Activated CD4-positive, alpha-beta memory T cell treated with anti-CD3 and anti-CD28 coated beads for 36 hours (primary cell): ENCODE measurements around the gene HEBP2. TPM values are rescaled to one million over a fixed set of nuclear protein-coding genes. Genes with fewer than 3 reads are reported as not detected.
A peak's percentile ranks its signal among the peaks of the same experiment; 100 is the strongest.

Experiments
- CTCF ChIA-PET: fragments of 350-600 bp; sonication (Branson Sonifier 250); formaldehyde crosslinking; loops from one replicate; lab custom pipeline; 2021; ENCODE audit warnings: antibody characterized with exemption, inconsistent platforms; lab: Charles Lee
- POLR2A ChIA-PET: fragments of 350-600 bp; sonication (Branson Sonifier 250); formaldehyde crosslinking; loops from one replicate; lab custom pipeline; 2021; ENCODE audit warnings: antibody characterized with exemption; lab: Charles Lee
- DNase-seq: peaks from one replicate; pipeline ENCODE4 v3.0.0-alpha.2; 2020
- H3K27ac Mint-ChIP-seq: one replicate; pipeline ENCODE4 v1.8.0; 2021; ENCODE audit warnings: mixed read lengths
- H3K27me3 Mint-ChIP-seq: one replicate; pipeline ENCODE4 v1.8.0; 2021; ENCODE audit warnings: mixed read lengths
- H3K36me3 Mint-ChIP-seq: one replicate; pipeline ENCODE4 v1.8.0; 2021; ENCODE audit warnings: mixed read lengths
- H3K4me1 Mint-ChIP-seq: one replicate; pipeline ENCODE4 v1.8.0; 2021; ENCODE audit warnings: low read depth, mixed read lengths
- H3K4me3 Mint-ChIP-seq: one replicate; pipeline ENCODE4 v1.8.0; 2021; ENCODE audit warnings: mild to moderate bottlenecking, mixed read lengths
- H3K9me3 Mint-ChIP-seq: one replicate; pipeline ENCODE4 v1.8.0; 2021; ENCODE audit warnings: mixed read lengths
- intact Hi-C: fragments of 100-400 bp; cut with micrococcal nuclease; formaldehyde crosslinking; loops from one replicate; pipeline ENCODE4 v1.15.1; 2023
- total RNA-seq, 2 experiments: library from RNA; stranded (reverse); gene quantifications; one replicate each; pipeline ENCODE4 v1.2.3, GENCODE V29; 2021

The HEBP2 gene
- total RNA-seq, 2 experiments from 2014 or later = 49.5 to 49.6 TPM

DNA sequence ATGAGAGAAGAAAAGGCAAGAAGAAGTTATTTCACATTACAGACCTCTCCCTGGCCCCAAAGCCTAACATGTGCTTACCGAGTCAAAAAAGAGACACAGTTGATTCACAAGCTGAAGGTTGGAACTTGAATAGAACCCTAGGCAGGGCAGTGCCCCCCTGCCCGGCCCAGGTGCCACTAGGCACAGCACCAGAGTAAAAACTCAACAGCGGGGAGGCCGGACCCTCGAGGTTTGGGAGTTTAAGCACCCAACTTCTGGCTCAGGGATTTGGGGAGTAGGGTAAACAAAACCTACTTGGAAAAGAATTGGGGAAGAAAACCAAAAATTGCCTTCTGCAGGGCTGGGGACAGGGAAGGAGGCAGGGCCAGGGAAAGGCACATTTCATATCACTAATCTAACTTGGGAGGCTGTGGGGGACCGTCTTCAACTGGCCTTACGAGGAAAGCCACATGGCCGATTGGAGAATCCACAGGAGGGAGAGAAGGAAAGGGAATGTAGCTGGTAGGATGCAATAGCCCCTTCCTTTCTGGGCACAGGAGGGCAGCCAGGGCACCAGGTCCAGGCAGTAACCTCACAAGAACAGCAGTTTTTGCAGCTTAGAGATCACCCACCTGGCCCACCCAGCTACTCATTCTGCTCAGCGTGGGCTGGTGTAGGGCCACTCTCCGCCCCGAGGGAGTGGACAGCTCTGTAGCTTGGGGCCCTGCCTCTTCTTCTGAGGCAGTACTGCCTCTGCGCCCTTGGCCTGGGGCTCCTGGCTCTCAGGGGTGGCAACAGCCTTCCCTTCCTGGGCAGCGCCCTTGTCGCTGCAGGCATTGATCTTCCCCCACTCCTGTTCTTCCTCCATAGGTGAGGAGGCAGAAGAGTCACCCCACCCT lies 1.8 kb upstream of the HEBP2 start:
- Mint-ChIP-seq H3K27me3 (no peaks in the 10 kb centered on the region), H3K4me3 (no peak overlapping the region), H3K27ac (no peak overlapping the region), H3K9me3 (no peaks in the 10 kb centered on the region), H3K36me3 (peaks cover 9% of the 10 kb centered on the region), H3K4me1 (peaks cover 19% of the 10 kb centered on the region)
- CTCF ChIA-PET = interaction anchor here (1.0 to 1.3 kb wide), 3 partner anchors 107 to 286 kb away, joined by 3 to 6 read pairs (median 3); no protein-coding TSS in a partner anchor
- no peak for DNase-seq
- POLR2A ChIA-PET = interaction anchor here (0.8 kb wide), 1 partner anchor 9 kb away, joined by 3 read pairs; no protein-coding TSS in a partner anchor
- intact Hi-C loops = loop anchor here (2.0 to 10.0 kb wide), 4 partner anchors 183 to 397 kb away; partner anchors contain the start of gene ARFGEF3

- H3K27ac Mint-ChIP-seq = no peak overlapping the region
- intact Hi-C loops = loop anchor here (2.0 to 10.0 kb wide), 4 partner anchors 182 to 398 kb away; partner anchors contain the start of gene ARFGEF3
- H3K4me3 Mint-ChIP-seq = peak overlapping the region; percentile 75
- DNase-seq = no peak
- ChIA-PET CTCF (interaction anchor here (1.0 to 1.3 kb wide), 4 partner anchors 27 to 286 kb away, joined by 3 to 6 read pairs (median 4); no protein-coding TSS in a partner anchor), POLR2A (interaction anchor here (0.8 kb wide), 1 partner anchor 8 kb away, joined by 3 read pairs; no protein-coding TSS in a partner anchor)
- peaks cover 14% of the 10 kb centered on the region for H3K36me3 Mint-ChIP-seq
- H3K4me1 Mint-ChIP-seq = peaks cover 19% of the 10 kb centered on the region
- H3K9me3 Mint-ChIP-seq = no peaks in the 10 kb centered on the region
- no peaks in the 10 kb centered on the region for H3K27me3 Mint-ChIP-seq
Measured at GRCh38 chr6:138402838-138403187, 1.2 kb upstream of the HEBP2 start.

- Mint-ChIP-seq H3K36me3 (peaks cover 17% of the 10 kb centered on the region), H3K27me3 (no peaks in the 10 kb centered on the region), H3K27ac (peak overlapping the region; percentile 58), H3K4me1 (peaks cover 21% of the 10 kb centered on the region), H3K4me3 (peak overlapping the region; percentile 75), H3K9me3 (no peaks in the 10 kb centered on the region)
- ChIA-PET POLR2A (no interaction called here), CTCF (interaction anchor here (1.0 to 1.3 kb wide), 7 partner anchors 8 to 287 kb away, joined by 3 to 6 read pairs (median 3); no protein-coding TSS in a partner anchor)
- peak; percentile 49 for DNase-seq
- intact Hi-C loops = loop anchor here (2.0 to 10.0 kb wide), 4 partner anchors 181 to 399 kb away; partner anchors contain the start of gene ARFGEF3
Measured at GRCh38 chr6:138403324-138403800, 661 bp upstream of the HEBP2 start.

GRCh38 chr6:138404666-138405337 lies 779 bp downstream of the HEBP2 start:
- POLR2A ChIA-PET = interaction anchor here (1.0 kb wide), 1 partner anchor 51 kb away, joined by 3 read pairs; no protein-coding TSS in a partner anchor
- intact Hi-C loops = loop anchor here (1.0 to 10.0 kb wide), 4 partner anchors 243 to 400 kb away; partner anchors contain the start of genes ARFGEF3 and CCDC28A
- H3K4me1 Mint-ChIP-seq = peaks cover 27% of the 10 kb centered on the region
- peak overlapping the region; percentile 44 for H3K27ac Mint-ChIP-seq
- no peaks in the 10 kb centered on the region for H3K9me3 Mint-ChIP-seq
- peak; percentile 44 for DNase-seq
- no peaks in the 10 kb centered on the region for H3K27me3 Mint-ChIP-seq
- H3K4me3 Mint-ChIP-seq = peak overlapping the region; percentile 79
- peaks cover 25% of the 10 kb centered on the region for H3K36me3 Mint-ChIP-seq
- CTCF ChIA-PET = interaction anchor here (0.9 to 2.2 kb wide), 9 partner anchors 10 to 287 kb away, joined by 3 to 5 read pairs (median 3); no protein-coding TSS in a partner anchor

DNA sequence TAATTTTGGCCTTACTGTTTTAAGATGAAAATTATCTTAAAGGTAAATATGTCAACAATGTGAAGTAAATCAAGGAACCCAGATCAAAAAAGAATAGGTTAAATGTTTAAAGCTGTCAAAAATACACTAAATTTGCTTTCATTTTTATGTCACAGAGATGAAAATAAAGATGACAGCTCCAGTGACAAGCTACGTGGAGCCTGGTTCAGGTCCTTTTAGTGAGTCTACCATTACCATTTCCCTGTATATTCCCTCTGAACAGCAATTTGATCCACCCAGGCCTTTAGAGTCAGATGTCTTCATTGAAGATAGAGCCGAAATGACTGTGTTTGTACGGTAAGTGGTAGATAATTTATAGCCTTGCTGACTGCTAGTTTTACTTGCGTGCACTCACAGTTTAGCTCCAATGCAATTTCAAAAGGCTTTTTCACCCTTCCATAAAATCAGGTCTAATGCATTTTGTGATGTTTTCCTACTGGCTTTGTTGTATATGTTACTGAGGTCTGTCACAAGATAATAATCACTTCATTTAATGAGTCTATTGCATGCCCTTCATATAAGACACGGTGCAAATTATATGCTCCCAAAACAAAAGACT lies 1.9 kb downstream of the HEBP2 start:
- H3K27me3 Mint-ChIP-seq = no peaks in the 10 kb centered on the region
- POLR2A ChIA-PET = no interaction called here
- no peak for DNase-seq
- peaks cover 34% of the 10 kb centered on the region for H3K4me1 Mint-ChIP-seq
- H3K27ac Mint-ChIP-seq = no peak overlapping the region
- CTCF ChIA-PET = interaction anchor here (0.8 to 2.2 kb wide), 3 partner anchors 50 to 285 kb away, joined by 3 to 5 read pairs (median 4); no protein-coding TSS in a partner anchor
- H3K9me3 Mint-ChIP-seq = no peaks in the 10 kb centered on the region
- no peak overlapping the region for H3K4me3 Mint-ChIP-seq
- intact Hi-C loops = loop anchor here (10.0 kb wide), 1 partner anchor 401 kb away; no protein-coding TSS in a partner anchor
- H3K36me3 Mint-ChIP-seq = peaks cover 28% of the 10 kb centered on the region

GRCh38 chr6:138406443-138406842 lies 2.4 kb downstream of the HEBP2 start:
- ChIA-PET POLR2A (no interaction called here), CTCF (interaction anchor here (0.8 to 2.2 kb wide), 2 partner anchors 101 to 285 kb away, joined by 3 to 5 read pairs; no protein-coding TSS in a partner anchor)
- Mint-ChIP-seq H3K9me3 (no peaks in the 10 kb centered on the region), H3K27ac (no peak overlapping the region), H3K4me3 (no peak overlapping the region), H3K36me3 (peaks cover 30% of the 10 kb centered on the region), H3K27me3 (no peaks in the 10 kb centered on the region), H3K4me1 (peaks cover 39% of the 10 kb centered on the region)
- intact Hi-C loops = loop anchor here (10.0 kb wide), 1 partner anchor 402 kb away; no protein-coding TSS in a partner anchor
- no peak for DNase-seq

GRCh38 chr6:138410048-138410735 lies 6.2 kb downstream of the HEBP2 start:
- intact Hi-C loops = no loop called here
- H3K9me3 Mint-ChIP-seq = no peaks in the 10 kb centered on the region
- ChIA-PET POLR2A (no interaction called here), CTCF (no interaction called here)
- DNase-seq = no peak
- peaks cover 48% of the 10 kb centered on the region for H3K36me3 Mint-ChIP-seq
- no peaks in the 10 kb centered on the region for H3K27me3 Mint-ChIP-seq
- peak overlapping the region; percentile 44 for H3K27ac Mint-ChIP-seq
- no peak overlapping the region for H3K4me3 Mint-ChIP-seq
- peaks cover 37% of the 10 kb centered on the region for H3K4me1 Mint-ChIP-seq

DNA sequence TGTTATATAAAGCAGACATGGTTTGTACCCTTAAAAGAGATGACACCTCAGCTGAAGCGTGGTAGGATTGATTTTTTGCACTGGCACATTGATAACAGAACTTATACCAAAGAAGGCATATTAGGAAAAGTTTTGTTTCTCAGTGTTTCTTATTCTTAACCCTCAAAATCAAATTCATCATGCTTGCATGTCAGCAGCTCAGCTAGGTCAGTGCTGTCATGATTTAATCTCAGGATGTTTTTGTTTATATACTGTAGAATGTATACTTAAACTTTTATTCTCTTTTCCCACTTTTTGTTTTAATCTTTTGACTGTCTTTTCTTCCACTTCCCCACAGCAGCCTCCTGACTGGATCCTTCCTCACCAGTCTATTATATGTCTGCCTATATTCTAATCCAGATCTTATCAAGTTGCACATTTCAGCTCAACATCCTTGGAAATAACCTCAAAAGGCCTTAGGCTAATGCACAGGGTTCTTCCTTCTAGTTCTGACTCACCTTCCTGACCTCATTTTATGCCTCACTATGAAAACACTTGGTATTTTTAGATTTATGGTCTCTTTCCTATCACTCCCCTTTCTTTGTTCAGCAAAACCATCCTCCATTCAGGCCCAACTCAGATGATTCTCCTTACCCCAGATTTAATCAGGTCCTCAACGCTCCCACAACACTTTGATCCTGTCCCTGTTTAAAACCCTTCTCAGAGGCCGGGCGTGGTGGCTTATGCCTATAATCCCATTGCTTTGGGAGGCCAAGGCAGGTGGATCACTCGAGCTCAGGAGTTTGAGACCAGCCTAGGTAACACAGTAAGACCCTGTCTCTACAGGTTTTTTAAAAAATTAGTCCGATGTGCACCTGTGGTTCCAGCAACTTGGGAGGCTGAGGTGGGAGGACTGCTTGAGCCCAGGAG lies 7.2 kb downstream of the HEBP2 start:
- POLR2A ChIA-PET = interaction anchor here (0.9 kb wide), 1 partner anchor 9 kb away, joined by 3 read pairs; no protein-coding TSS in a partner anchor
- peaks cover 45% of the 10 kb centered on the region for H3K36me3 Mint-ChIP-seq
- no peaks in the 10 kb centered on the region for H3K27me3 Mint-ChIP-seq
- no peaks in the 10 kb centered on the region for H3K9me3 Mint-ChIP-seq
- peaks cover 28% of the 10 kb centered on the region for H3K4me1 Mint-ChIP-seq
- H3K4me3 Mint-ChIP-seq = no peak overlapping the region
- intact Hi-C loops = loop anchor here (1.0 kb wide), 2 partner anchors 44 to 182 kb away; no protein-coding TSS in a partner anchor
- peak overlapping the region; percentile 66 for H3K27ac Mint-ChIP-seq
- CTCF ChIA-PET = interaction anchor here (0.9 kb wide), 1 partner anchor 295 kb away, joined by 3 read pairs; no protein-coding TSS in a partner anchor
- no peak for DNase-seq

- POLR2A ChIA-PET = no interaction called here
Measured at GRCh38 chr6:138415125-138415524, 11.1 kb downstream of the HEBP2 start.

GRCh38 chr6:138416206-138416605 lies 12.2 kb downstream of the HEBP2 start:
- CTCF ChIA-PET = interaction anchor here (1.4 kb wide), 1 partner anchor 101 kb away, joined by 5 read pairs; no protein-coding TSS in a partner anchor
- intact Hi-C loops = no loop called here
- no peak for DNase-seq
- Mint-ChIP-seq H3K36me3 (peaks cover 29% of the 10 kb centered on the region), H3K9me3 (no peaks in the 10 kb centered on the region), H3K4me3 (no peak overlapping the region), H3K27me3 (no peaks in the 10 kb centered on the region), H3K4me1 (peaks cover 17% of the 10 kb centered on the region), H3K27ac (no peak overlapping the region)
- POLR2A ChIA-PET = no interaction called here

More at GRCh38 chr6:138415125-138415524, 11.1 kb downstream of the HEBP2 start:
- H3K27me3 Mint-ChIP-seq = no peaks in the 10 kb centered on the region
- no peak overlapping the region for H3K27ac Mint-ChIP-seq
- peaks cover 33% of the 10 kb centered on the region for H3K36me3 Mint-ChIP-seq
- no peaks in the 10 kb centered on the region for H3K9me3 Mint-ChIP-seq
- H3K4me3 Mint-ChIP-seq = no peak overlapping the region
- intact Hi-C loops = no loop called here
- CTCF ChIA-PET = interaction anchor here (0.7 kb wide), 1 partner anchor 158 kb away, joined by 3 read pairs; no protein-coding TSS in a partner anchor
- DNase-seq = no peak
- peaks cover 25% of the 10 kb centered on the region for H3K4me1 Mint-ChIP-seq
